Measurements from ENCODE around the gene GABBR1.

DNA sequence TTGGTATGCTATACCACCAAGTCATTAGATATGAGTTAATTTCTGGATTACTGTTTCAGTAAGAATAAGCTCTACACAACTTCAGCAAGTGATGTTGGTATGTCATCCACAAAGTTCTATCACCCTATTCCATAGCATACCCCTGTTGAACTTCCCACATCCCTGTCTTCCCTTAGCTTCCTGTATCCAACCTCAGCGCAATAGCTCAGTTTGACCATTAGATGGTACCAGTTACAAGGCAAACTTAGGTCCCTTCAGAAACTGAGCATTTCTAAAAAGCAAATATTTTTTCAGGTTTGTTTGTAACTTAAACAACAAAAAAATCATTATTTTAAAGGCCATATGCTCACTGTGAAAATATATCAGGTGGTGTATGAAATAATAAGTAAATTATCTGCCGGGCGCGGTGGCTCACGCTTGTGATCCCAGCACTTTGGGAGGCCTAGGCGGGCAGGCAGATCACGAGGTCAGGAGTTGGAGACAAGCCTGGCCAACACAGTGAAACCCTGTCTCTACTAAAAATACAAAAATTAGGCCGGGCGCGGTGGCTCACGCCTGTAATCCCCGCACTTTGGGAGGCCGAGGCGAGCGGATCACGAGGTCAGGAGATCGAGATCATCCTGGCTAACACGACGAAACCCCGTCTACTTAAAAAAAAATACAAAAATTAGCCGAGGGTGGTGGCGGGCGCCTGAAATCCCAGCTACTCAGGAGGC is 15.1 kb upstream of the GABBR1 start:
- TF ChIP-seq POLR2AphosphoS5 (IDR thresholded peaks at IDR 0.05; ENCODE audit: low read depth, low read length) (no peak), TCF12 (IDR thresholded peaks at IDR 0.05) (no peak), GATA2 (CRISPR knock-in tag; IDR thresholded peaks at IDR 0.05) (no peak), EP300 (IDR thresholded peaks at IDR 0.05; ENCODE audit: borderline replicate concordance in 1 of 2, low read depth in 1 of 2, low read length in 1 of 2) (no peak), FOSL2 (IDR thresholded peaks at IDR 0.05; ENCODE audit: borderline replicate concordance, low read depth) (no peak), ELF1 (IDR thresholded peaks at IDR 0.05) (no peak)
- TF ChIP-seq, protein P1, sequence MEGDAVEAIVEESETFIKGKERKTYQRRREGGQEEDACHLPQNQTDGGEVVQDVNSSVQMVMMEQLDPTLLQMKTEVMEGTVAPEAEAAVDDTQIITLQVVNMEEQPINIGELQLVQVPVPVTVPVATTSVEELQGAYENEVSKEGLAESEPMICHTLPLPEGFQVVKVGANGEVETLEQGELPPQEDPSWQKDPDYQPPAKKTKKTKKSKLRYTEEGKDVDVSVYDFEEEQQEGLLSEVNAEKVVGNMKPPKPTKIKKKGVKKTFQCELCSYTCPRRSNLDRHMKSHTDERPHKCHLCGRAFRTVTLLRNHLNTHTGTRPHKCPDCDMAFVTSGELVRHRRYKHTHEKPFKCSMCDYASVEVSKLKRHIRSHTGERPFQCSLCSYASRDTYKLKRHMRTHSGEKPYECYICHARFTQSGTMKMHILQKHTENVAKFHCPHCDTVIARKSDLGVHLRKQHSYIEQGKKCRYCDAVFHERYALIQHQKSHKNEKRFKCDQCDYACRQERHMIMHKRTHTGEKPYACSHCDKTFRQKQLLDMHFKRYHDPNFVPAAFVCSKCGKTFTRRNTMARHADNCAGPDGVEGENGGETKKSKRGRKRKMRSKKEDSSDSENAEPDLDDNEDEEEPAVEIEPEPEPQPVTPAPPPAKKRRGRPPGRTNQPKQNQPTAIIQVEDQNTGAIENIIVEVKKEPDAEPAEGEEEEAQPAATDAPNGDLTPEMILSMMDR (IDR thresholded peaks at IDR 0.05): peak; percentile 68
